OCI-LY3 (cell line): ENCODE data around the gene ZNF385D.

Experiments used
- EZH2phosphoT487 ChIP-seq: fragments of 200-600 bp; shearing (Covaris generic); IDR thresholded peaks from 2 replicates; pipeline ENCODE4 v1.6.1; 2018; ENCODE audit warnings: antibody characterized with exemption, mixed run types, low read depth
- TF ChIP-seq, protein P1 (sequence below): fragments of 200-600, 300-600 bp; sonication (generic); IDR thresholded peaks from 2 replicates; pipeline ENCODE4 v1.5.1; 2014; ENCODE audit warnings: antibody characterized with exemption, low read length, low read depth

- TF ChIP-seq, protein P1, sequence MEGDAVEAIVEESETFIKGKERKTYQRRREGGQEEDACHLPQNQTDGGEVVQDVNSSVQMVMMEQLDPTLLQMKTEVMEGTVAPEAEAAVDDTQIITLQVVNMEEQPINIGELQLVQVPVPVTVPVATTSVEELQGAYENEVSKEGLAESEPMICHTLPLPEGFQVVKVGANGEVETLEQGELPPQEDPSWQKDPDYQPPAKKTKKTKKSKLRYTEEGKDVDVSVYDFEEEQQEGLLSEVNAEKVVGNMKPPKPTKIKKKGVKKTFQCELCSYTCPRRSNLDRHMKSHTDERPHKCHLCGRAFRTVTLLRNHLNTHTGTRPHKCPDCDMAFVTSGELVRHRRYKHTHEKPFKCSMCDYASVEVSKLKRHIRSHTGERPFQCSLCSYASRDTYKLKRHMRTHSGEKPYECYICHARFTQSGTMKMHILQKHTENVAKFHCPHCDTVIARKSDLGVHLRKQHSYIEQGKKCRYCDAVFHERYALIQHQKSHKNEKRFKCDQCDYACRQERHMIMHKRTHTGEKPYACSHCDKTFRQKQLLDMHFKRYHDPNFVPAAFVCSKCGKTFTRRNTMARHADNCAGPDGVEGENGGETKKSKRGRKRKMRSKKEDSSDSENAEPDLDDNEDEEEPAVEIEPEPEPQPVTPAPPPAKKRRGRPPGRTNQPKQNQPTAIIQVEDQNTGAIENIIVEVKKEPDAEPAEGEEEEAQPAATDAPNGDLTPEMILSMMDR = no peak
- TF ChIP-seq EZH2phosphoT487 = no peak
Measured at GRCh38 chr3:21411058-21411457, 340.0 kb downstream of the ZNF385D start.
